CD4-positive, alpha-beta T cell treated with Interleukin-6 for 4 hours (primary cell): ENCODE results near the gene MRPL40.

ENCODE experiments used
- DNase-seq: peaks from one replicate; pipeline ENCODE4 v3.0.0-alpha.2; 2020; ENCODE audit warnings: mixed read lengths

The MRPL40 gene

DNA sequence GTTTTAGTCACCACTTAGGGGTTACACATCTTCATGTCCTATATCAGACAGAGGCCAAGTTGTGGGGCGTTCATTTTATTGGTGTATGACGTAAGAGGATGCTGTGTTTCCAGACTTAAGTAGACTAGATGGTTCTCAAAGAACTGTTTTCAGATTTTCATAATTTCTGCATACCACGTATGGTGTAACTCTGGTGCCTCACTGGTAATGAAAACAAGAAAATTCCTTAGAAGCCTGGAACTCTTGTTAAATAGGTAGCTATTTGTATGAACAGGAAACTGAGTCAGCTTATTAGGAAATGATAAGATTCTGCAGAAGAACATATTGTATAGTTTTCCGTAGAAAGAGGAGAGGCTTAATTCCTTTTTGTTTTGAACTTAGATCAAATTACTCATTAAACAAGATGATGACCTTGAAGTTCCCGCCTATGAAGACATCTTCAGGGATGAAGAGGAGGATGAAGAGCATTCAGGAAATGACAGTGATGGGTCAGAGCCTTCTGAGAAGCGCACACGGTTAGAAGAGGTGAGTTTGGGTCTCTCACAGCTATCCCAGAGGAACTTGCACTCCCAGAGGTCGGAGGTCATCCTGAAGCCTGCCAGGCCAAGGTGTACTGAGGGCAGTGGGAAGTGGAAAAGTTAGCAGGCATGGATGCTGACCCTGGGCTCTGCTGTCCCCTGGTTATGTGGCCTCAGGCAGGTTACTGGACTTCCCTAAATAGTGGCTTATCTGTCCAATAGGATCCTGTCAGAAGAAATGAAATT lies 51.3 kb downstream of the MRPL40 start:
- no peak for DNase-seq
